ENCODE data around the gene ATP5F1E. TPM values are rescaled to one million over a fixed set of nuclear protein-coding genes. Genes with fewer than 3 reads are reported as not detected.

Gene ATP5F1E
- total and polyA plus RNA-seq, 9 of the 15 experiments (the other 6 are each of a cell fraction or from before 2014, with no cell fraction given): 60.3 to 162 (median 113) TPM

DNA sequence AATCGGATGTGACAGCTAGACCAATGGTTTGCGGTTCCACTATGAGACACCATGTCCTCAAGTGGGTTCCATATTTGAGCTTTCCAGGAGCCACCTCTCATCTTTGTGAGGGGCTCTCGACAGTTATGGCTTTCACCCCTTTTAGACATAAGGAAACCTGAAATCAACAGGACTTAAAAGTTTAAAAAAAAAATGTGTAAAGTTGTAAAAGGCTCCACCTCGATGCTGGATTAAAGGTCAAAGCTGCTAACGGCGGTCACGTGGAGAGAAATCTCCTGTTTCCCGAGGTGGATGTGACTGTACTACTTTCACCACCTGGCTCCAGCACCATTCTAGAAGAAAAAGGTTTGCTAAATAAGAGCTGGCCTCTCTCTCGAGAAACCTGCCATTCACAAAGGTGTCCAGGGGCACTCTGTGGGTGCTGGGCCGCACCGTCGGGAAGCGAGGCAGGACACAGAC lies 542 bp downstream of the ATP5F1E start (continued):
- TF ChIP-seq NR2C1 (IDR thresholded peaks at IDR 0.05): no peak
- no peak for TF ChIP-seq NR2C1 (tag; IDR thresholded peaks at IDR 0.05)
- TF ChIP-seq POLR3A (IDR thresholded peaks at IDR 0.05; ENCODE audit: borderline replicate concordance, extremely low read depth, insufficient read depth, insufficient read length): no peak
- TF ChIP-seq COPS2 (conservative IDR thresholded peaks at IDR 0.05): no peak
- no peak for TF ChIP-seq ZNF436 (CRISPR knock-in tag; IDR thresholded peaks at IDR 0.05)
- TF ChIP-seq CHD4 (IDR thresholded peaks at IDR 0.05; ENCODE audit: insufficient read depth, insufficient replicate concordance, low read depth, low read length, poor library complexity, severe bottlenecking): no peak
- TF ChIP-seq PRMT5 (CRISPR knock-in tag; IDR thresholded peaks at IDR 0.05): no peak
- TF ChIP-seq, protein P1, sequence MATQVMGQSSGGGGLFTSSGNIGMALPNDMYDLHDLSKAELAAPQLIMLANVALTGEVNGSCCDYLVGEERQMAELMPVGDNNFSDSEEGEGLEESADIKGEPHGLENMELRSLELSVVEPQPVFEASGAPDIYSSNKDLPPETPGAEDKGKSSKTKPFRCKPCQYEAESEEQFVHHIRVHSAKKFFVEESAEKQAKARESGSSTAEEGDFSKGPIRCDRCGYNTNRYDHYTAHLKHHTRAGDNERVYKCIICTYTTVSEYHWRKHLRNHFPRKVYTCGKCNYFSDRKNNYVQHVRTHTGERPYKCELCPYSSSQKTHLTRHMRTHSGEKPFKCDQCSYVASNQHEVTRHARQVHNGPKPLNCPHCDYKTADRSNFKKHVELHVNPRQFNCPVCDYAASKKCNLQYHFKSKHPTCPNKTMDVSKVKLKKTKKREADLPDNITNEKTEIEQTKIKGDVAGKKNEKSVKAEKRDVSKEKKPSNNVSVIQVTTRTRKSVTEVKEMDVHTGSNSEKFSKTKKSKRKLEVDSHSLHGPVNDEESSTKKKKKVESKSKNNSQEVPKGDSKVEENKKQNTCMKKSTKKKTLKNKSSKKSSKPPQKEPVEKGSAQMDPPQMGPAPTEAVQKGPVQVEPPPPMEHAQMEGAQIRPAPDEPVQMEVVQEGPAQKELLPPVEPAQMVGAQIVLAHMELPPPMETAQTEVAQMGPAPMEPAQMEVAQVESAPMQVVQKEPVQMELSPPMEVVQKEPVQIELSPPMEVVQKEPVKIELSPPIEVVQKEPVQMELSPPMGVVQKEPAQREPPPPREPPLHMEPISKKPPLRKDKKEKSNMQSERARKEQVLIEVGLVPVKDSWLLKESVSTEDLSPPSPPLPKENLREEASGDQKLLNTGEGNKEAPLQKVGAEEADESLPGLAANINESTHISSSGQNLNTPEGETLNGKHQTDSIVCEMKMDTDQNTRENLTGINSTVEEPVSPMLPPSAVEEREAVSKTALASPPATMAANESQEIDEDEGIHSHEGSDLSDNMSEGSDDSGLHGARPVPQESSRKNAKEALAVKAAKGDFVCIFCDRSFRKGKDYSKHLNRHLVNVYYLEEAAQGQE (IDR thresholded peaks at IDR 0.05; ENCODE audit: borderline replicate concordance): no peak
- TF ChIP-seq, protein P1 (CRISPR knock-in tag; IDR thresholded peaks at IDR 0.05; ENCODE audit: low read depth): no peak
- TF ChIP-seq, protein P2, sequence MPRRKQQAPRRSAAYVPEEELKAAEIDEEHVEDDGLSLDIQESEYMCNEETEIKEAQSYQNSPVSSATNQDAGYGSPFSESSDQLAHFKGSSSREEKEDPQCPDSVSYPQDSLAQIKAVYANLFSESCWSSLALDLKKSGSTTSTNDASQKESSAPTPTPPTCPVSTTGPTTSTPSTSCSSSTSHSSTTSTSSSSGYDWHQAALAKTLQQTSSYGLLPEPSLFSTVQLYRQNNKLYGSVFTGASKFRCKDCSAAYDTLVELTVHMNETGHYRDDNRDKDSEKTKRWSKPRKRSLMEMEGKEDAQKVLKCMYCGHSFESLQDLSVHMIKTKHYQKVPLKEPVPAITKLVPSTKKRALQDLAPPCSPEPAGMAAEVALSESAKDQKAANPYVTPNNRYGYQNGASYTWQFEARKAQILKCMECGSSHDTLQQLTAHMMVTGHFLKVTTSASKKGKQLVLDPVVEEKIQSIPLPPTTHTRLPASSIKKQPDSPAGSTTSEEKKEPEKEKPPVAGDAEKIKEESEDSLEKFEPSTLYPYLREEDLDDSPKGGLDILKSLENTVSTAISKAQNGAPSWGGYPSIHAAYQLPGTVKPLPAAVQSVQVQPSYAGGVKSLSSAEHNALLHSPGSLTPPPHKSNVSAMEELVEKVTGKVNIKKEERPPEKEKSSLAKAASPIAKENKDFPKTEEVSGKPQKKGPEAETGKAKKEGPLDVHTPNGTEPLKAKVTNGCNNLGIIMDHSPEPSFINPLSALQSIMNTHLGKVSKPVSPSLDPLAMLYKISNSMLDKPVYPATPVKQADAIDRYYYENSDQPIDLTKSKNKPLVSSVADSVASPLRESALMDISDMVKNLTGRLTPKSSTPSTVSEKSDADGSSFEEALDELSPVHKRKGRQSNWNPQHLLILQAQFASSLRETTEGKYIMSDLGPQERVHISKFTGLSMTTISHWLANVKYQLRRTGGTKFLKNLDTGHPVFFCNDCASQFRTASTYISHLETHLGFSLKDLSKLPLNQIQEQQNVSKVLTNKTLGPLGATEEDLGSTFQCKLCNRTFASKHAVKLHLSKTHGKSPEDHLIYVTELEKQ (CRISPR knock-in tag; IDR thresholded peaks at IDR 0.05): no peak
- TF ChIP-seq HDGF (IDR thresholded peaks at IDR 0.05): no peak
- TF ChIP-seq, protein P3, sequence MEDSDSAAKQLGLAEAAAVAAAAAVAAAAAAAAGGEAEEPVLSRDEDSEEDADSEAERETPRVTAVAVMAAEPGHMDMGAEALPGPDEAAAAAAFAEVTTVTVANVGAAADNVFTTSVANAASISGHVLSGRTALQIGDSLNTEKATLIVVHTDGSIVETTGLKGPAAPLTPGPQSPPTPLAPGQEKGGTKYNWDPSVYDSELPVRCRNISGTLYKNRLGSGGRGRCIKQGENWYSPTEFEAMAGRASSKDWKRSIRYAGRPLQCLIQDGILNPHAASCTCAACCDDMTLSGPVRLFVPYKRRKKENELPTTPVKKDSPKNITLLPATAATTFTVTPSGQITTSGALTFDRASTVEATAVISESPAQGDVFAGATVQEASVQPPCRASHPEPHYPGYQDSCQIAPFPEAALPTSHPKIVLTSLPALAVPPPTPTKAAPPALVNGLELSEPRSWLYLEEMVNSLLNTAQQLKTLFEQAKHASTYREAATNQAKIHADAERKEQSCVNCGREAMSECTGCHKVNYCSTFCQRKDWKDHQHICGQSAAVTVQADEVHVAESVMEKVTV (CRISPR knock-in tag; IDR thresholded peaks at IDR 0.05): no peak
- TF ChIP-seq U2AF1 (optimal IDR thresholded peaks at IDR 0.05; ENCODE audit: low read depth, low read length): no peak
- no peak for TF ChIP-seq EHMT2 (IDR thresholded peaks at IDR 0.05)
- TF ChIP-seq ZSCAN32 (CRISPR knock-in tag; IDR thresholded peaks at IDR 0.05): no peak
- 0 out of 2 replicates have a peak, but pooled peaks have one; percentile 5 for TF ChIP-seq ZNF507 (tag; conservative IDR thresholded peaks at IDR 0.05)
- TF ChIP-seq RAD51 (IDR thresholded peaks at IDR 0.05; ENCODE audit: borderline replicate concordance, low read depth): 0 out of 2 replicates have a peak, but pooled peaks have one; percentile 38
